Amygdala (tissue), 56 donors: Measurements from ENCODE around the gene FOXC1.

Source experiments
- DNase-seq, 56 donors: peaks; one replicate each; lab custom pipeline; 2025; lab: John Stamatoyannopoulos, UW

FOXC1 gene

GRCh38 chr6:1597924-1598323 is 11.8 kb upstream of the FOXC1 start:
- no peak for DNase-seq

- no peak for DNase-seq
These were observed 11.3 kb upstream of the FOXC1 start for GRCh38 chr6:1598433-1598832.

GRCh38 chr6:1598886-1599285 is 10.8 kb upstream of the FOXC1 start:
- no peak for DNase-seq

GRCh38 chr6:1599469-1599868 is 10.2 kb upstream of the FOXC1 start:
- DNase-seq = no peak

GRCh38 chr6:1600063-1600763 is 9.5 kb upstream of the FOXC1 start:
- DNase-seq = no peak

GRCh38 chr6:1600764-1601157 is 9.0 kb upstream of the FOXC1 start:
- no peak for DNase-seq

GRCh38 chr6:1601158-1602048 is 8.3 kb upstream of the FOXC1 start:
- no peak for DNase-seq

- no peak for DNase-seq
These were observed 7.5 kb upstream of the FOXC1 start for GRCh38 chr6:1602049-1602713.

GRCh38 chr6:1603708-1604107 is 6.0 kb upstream of the FOXC1 start:
- no peak for DNase-seq

- DNase-seq = peak in 29 of 56 donors; percentile 6 to 74 (median 25)
These were observed 5.3 kb upstream of the FOXC1 start for GRCh38 chr6:1604158-1605003.

- DNase-seq = no peak
These were observed 4.5 kb upstream of the FOXC1 start for GRCh38 chr6:1605004-1605892.

GRCh38 chr6:1605893-1606779 is 3.6 kb upstream of the FOXC1 start:
- no peak for DNase-seq

GRCh38 chr6:1606780-1607515 is 2.8 kb upstream of the FOXC1 start:
- no peak for DNase-seq

GRCh38 chr6:1607516-1608221 is 2.0 kb upstream of the FOXC1 start:
- DNase-seq = no peak

GRCh38 chr6:1608222-1609040 is 1.3 kb upstream of the FOXC1 start:
- DNase-seq = no peak

- no peak for DNase-seq
These were observed 571 bp upstream of the FOXC1 start for GRCh38 chr6:1609041-1609647.
